GM21825 (cell line): ENCODE measurements around the gene PMVK.

Source experiments
- ATAC-seq: cut with Tn5 transposase; IDR thresholded peaks from one replicate; pipeline ENCODE4 v1.9.1; 2021; ENCODE audit warnings: mild to moderate bottlenecking, moderate library complexity; ENCODE audit not compliant: unreplicated experiment

Gene PMVK

GRCh38 chr1:154883919-154884868, 52.3 kb downstream of the PMVK start:
- ATAC-seq = no peak

GRCh38 chr1:154881820-154882535, 54.5 kb downstream of the PMVK start:
- ATAC-seq = no peak

- ATAC-seq = no peak
Observed at GRCh38 chr1:154880671-154881070, 55.8 kb downstream of the PMVK start.

GRCh38 chr1:154879038-154879421, 57.5 kb downstream of the PMVK start:
- no peak for ATAC-seq

GRCh38 chr1:154878371-154879037, 58.0 kb downstream of the PMVK start:
- no peak for ATAC-seq

- ATAC-seq = no peak
Observed at GRCh38 chr1:154877370-154877974, 59.0 kb downstream of the PMVK start.

- no peak for ATAC-seq
Observed at GRCh38 chr1:154876842-154877369, 59.6 kb downstream of the PMVK start.
